ENCODE data around the gene CSGALNACT2.

The CSGALNACT2 gene

DNA sequence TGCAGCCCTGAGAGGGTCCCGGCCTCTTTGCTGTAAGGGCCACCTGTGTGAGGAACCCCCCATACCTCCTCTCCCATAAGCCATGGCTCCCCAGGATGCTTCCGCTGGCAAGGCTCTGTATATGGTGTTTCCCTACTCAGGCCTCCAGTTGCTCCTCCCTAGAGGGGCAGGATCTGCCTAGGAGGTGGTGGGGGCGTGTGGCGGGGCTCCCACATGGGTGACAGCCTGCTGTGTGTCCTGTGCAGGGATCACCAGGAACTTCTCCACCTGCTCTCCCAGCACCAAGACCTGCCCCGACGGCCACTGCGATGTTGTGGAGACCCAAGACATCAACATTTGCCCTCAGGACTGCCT, 25.7 kb upstream of the CSGALNACT2 start:
- no peak for DNase-seq

GRCh38 chr10:43113201-43114087, 24.8 kb upstream of the CSGALNACT2 start:
- DNase-seq = no peak

- DNase-seq = no peak
Observed at GRCh38 chr10:43114088-43114742, 24.0 kb upstream of the CSGALNACT2 start.

- DNase-seq = no peak
Observed at GRCh38 chr10:43114743-43115611, 23.3 kb upstream of the CSGALNACT2 start.

GRCh38 chr10:43115881-43116595, 22.2 kb upstream of the CSGALNACT2 start:
- no peak for DNase-seq

DNA sequence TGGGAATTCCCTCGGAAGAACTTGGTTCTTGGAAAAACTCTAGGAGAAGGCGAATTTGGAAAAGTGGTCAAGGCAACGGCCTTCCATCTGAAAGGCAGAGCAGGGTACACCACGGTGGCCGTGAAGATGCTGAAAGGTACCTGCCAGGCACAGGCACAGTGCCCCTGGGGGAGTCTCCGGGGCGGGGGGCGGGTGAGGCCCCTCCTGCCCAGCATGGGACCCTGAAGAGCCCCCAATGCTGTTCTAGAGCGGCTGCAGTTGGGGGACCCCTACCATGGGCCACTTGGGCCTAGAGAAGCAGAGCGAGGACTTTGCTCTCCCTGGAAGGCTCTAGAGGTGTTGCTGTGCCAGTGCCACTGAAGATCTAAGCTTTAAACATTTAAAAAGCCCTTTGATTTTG, 21.6 kb upstream of the CSGALNACT2 start:
- DNase-seq = no peak

GRCh38 chr10:43117031-43117776, 21.0 kb upstream of the CSGALNACT2 start:
- no peak for DNase-seq

GRCh38 chr10:43117777-43118583, 20.3 kb upstream of the CSGALNACT2 start:
- no peak for DNase-seq

GRCh38 chr10:43118631-43119415, 19.4 kb upstream of the CSGALNACT2 start:
- DNase-seq = no peak

DNA sequence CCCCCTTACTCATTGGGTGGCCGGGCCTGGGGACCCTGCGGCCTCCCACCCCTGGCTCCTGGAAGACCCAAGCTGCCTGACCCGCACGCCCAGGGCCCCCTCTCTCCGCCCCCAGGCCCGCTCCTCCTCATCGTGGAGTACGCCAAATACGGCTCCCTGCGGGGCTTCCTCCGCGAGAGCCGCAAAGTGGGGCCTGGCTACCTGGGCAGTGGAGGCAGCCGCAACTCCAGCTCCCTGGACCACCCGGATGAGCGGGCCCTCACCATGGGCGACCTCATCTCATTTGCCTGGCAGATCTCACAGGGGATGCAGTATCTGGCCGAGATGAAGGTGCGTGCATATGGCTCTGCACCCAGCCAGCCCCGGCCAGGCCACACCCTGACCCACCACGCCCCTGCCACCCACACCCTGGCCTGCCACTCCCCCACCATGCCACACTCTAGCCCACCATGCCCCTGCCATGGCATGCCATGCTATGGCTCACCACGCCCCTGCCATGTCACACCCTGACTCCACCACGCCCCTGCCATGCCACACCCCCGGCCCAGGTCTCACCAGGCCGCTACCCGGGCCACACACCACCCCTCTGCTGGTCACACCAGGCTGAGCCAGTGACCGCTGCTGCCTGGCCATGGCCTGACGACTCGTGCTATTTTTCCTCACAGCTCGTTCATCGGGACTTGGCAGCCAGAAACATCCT, 18.7 kb upstream of the CSGALNACT2 start:
- DNase-seq = no peak

DNA sequence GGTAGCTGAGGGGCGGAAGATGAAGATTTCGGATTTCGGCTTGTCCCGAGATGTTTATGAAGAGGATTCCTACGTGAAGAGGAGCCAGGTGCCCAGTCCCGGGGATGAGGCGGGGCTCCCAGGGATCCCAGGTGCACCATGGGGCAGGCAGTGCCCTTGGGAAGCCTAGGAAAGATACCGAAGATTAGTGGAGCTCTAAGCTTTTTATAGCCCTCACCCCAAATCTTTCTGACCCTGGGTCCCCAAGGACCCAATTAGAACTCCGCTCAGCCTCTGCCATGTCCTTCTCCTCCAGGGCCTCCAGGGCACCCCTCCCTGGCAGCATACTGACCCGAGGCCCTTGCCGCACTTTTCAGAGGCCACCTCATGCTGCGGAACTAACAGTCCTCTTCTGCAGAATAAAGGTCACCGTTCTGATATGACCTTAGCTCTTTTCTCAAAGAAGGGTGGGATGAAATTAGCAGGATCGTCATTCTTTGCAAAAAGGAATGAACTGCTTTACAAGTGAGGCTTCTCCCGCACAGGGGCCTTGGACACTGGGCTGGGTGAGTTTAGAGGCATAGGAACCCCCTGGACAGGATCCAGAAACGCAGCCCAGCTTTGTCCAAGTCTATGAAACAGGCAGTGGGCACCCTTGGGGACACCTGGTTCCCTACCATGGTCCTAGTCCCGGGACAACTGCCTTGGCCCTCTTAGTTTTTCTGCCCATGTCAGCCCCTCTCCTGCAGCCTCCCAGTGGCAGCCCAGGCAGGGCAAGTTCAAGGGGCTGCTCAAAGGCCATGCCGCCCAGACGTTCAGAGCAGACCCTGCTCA, 17.9 kb upstream of the CSGALNACT2 start:
- no peak for DNase-seq

GRCh38 chr10:43120929-43121314, 17.3 kb upstream of the CSGALNACT2 start:
- peak; percentile 70 for DNase-seq

DNA sequence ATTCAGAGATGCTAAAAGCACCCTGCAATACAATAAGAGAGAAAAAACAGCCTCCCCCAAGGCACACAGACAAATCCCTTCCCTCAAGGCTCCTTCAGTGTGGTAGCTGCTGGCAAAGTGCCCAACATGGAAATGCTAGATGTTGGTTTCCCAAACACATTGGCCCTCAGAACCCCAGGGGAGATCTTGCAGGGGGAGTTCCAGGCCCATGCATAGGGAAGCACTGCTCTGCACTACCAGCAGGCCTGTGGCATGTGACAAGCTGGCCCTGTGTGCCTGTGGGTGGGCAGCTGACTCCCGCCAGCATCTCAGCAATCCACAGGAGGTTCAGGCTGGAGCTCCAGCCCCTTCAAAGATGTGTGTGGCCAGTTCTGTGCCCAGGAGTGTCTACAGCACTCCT, 16.8 kb upstream of the CSGALNACT2 start:
- no peak for DNase-seq

DNA sequence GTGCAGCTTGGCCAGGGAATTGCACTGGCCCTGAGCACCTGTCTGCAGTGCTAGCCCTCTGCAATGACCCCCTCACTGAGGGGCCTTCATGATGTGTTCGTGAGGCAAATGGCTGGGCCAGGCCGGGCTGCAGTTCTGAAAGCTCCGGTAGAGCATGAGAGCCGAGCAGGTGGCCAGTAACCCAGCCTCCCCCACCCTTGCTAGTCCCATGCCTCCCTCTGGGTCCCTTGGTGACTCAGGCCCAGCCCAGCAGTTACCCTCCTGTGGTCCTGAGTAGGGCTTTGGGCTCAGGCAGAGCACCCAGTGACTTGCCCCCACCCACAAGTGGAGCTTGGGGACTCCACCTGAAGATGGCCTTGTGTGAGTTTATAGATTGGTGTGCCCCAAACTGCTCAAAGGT, 16.1 kb upstream of the CSGALNACT2 start:
- DNase-seq = no peak

- DNase-seq = no peak
Observed at GRCh38 chr10:43122826-43123225, 15.4 kb upstream of the CSGALNACT2 start.

DNA sequence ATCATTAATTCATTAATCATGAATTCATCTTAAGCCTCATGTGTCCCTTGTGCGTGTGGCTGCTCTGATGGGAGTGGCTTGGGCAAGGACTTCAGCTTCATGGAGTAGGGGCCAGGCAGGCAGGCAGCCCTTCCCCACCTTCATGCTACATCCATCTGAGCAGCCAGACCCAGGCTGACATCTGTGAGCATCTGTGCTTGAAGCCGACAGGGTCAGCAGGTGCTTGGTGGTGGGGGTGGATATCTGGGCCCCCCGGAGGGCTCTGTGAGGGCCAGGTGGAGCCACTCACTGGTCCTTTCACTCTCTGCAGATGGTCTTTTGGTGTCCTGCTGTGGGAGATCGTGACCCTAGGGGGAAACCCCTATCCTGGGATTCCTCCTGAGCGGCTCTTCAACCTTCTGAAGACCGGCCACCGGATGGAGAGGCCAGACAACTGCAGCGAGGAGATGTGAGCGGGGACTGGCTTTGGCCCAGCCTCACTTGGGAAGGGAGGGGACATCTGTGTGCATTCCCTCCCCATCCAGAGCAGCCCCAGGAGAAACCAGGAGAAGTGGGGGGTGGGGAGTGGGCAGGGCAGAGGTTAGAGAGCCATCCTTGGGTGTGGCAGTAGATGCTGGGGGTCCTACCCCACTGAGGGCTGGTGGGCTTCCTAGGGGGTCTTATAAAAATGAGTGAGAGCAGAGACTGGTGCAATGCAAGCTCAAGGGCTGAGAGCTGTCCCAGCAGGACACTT, 14.7 kb upstream of the CSGALNACT2 start:
- no peak for DNase-seq

- no peak for DNase-seq
Observed at GRCh38 chr10:43124094-43124521, 14.1 kb upstream of the CSGALNACT2 start.

Data from KG1 (cell line).